HS-5 (cell line): ENCODE measurements around the gene ARMC12.

Source experiments
- DNase-seq: peaks from one replicate; pipeline ENCODE4 v3.0.0-alpha.2; 2012; ENCODE audit warnings: low read depth

The ARMC12 gene

GRCh38 chr6:35735452-35735851, 1.4 kb upstream of the ARMC12 start:
- DNase-seq = no peak

- DNase-seq = no peak
Measured at GRCh38 chr6:35736253-35736894, 458 bp upstream of the ARMC12 start.

DNA sequence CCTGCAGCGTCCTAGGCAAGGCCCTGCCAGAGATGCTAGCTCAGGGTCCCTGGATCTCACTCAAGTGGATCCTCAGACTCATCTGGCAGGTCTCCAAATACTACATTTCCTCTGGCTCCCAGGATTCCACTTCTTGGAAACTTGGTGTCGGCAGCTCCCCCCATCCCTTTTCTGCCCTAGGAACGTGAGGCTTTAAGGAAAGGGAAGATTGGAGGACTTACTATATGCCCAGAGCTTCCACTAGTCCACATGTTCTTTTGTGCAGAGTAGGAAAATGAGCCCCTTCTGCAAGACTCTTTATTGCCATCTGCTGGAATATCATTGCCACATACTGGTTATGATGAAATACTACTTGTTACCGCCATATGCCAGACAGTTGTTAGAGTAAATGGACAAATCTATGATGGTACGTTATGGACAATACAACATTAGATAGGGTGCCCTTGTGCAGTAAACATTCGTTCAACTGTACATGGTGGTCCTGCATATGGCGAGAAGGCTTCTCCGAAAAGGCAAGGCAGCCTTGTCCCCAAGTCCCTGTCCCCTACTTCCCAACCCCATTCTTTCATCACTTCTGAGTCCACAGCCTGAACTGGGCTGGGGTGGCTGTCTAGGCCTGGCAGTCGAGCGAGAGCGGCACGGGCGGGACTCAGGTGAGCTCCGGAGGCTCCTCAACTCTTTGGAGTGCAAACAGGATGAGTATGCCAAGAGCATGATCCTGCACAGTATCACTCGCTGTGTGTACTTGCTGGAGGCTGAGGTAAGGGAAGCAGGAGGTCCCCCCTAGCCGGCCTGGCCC, 780 bp downstream of the ARMC12 start:
- peak; percentile 47 for DNase-seq

GRCh38 chr6:35739645-35740524, 3.1 kb downstream of the ARMC12 start:
- no peak for DNase-seq

DNA sequence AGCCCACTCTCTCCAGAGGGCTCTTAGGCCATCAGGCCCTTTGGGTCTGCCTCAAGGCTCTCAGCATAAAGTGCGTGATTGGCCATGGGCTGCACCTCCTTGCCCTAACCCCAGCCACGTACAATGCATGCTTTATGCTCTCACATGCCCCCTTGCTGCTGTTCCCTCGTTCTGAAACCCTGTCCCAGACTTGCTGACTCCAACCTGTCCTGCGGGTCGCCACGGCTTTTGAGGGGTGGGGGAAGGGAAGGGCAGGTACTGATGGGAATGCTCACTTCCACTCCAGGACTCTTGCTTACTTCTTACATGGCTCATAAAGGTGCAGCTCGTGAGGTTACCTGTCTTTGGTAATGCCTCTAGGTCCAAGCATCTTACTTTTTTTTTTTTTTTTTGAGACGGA, 6.0 kb downstream of the ARMC12 start:
- no peak for DNase-seq

DNA sequence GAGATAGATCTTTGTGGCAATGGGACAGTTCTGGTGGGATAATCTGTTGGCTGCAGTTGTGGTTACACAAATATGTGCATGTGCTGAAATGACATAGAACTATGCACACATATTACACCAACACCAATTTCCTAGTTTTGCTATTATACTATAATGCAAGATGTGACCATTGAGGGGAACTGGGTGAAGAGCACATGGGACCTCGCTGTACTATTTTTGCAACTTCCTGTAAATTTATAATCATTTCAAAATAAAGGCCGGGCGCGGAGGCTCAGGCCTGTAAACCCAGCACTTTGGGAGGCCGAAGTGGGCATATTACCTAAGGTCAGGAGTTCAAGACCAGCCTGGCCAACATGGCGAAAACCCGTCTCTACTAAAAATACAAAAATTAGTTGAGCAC, 8.7 kb downstream of the ARMC12 start:
- no peak for DNase-seq

DNA sequence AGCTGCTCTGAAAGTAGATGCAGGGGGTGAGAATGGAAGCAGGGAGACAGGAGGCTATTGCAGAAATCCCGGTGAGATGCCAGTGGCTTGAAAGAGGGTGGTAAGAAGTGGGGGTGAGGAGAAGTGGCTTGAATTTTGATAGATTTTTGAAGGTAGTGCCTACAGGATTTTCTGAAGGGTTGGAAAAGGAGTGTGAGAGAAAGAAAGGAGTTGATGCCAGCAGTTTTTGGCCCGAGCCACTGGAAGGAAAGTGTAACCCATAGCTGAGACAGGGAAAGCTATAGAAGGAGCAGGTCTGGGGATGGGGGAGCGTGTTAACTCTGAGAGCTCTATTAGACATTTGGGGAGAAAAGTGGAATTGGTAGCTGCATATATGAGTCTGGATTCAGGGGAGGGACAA, 9.7 kb downstream of the ARMC12 start:
- no peak for DNase-seq

DNA sequence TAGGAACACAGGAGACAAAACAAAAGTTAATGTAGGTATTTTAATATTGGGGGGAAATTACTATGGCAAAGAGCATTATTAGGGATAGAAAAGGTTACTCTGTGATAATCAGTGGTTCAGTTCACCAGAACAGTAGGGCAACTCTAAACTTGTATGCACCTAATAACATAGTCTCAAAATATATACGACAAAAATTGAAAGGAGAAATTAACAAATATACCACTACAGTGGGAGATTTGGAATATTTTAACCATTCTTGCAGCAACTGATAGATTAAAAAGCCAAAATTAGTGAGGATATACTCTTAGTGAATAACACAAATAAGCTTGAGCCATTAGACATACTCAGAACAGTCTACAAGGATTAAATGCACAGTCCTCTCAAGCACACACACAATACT, 11.0 kb downstream of the ARMC12 start:
- no peak for DNase-seq

DNA sequence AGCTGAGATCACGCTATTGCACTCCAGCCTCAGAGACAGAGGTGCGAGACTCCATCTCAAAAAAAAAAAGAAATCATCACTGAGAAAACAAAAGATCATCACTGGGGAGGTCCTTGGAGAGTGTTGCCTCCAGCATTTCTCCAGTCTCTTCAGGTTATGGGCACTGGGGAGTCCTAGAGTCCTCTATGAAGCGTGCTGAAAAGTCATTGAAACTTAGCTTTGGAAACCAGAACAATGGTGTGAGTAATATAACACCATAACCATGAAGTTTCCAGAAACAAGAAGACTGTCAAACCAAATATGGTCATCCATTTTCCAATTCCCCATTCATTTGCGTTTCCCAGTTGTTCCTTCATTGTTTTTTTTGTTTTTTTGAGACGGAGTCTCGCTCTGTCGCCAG, 13.7 kb downstream of the ARMC12 start:
- DNase-seq = no peak

- no peak for DNase-seq
Measured at GRCh38 chr6:35751594-35751993, 14.8 kb downstream of the ARMC12 start.

GRCh38 chr6:35752330-35752729, 15.5 kb downstream of the ARMC12 start:
- no peak for DNase-seq

- no peak for DNase-seq
Measured at GRCh38 chr6:35754452-35755277, 17.8 kb downstream of the ARMC12 start.

- DNase-seq = no peak
Measured at GRCh38 chr6:35755278-35755924, 18.6 kb downstream of the ARMC12 start.

DNA sequence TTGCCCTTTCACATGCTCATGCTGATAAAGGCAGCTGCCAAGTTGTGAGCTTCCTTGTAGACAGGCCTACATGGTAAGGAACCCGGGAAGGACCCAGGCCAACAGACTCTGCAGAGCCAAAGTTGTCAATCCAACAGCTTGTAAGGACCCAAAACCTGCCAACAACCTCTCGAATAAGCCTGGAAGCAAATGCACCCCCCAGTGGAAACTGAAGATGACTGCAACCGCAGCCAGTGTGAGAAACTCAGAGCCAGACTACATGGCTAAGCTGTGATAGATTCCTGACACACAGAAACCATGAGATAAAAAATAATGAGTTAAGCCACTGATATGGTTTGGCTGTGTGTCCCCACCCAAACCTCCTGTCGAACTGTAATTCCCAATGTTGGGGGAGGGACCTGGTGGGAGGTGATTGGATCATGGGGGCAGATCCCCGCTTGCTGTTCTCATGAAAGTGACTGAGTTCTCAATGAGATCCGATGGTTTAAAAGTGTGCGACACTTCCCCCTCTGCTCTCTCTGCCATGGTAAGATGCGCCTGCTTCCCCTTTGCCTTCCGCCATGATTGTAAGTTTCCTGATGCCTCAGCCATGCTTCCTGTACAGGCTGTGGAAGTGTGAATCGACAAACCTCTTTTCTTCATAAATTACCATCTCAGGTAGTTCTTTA, 20.8 kb downstream of the ARMC12 start:
- no peak for DNase-seq

- no peak for DNase-seq
Measured at GRCh38 chr6:35759426-35759825, 22.6 kb downstream of the ARMC12 start.

- no peak for DNase-seq
Measured at GRCh38 chr6:35765739-35766138, 28.9 kb downstream of the ARMC12 start.

DNA sequence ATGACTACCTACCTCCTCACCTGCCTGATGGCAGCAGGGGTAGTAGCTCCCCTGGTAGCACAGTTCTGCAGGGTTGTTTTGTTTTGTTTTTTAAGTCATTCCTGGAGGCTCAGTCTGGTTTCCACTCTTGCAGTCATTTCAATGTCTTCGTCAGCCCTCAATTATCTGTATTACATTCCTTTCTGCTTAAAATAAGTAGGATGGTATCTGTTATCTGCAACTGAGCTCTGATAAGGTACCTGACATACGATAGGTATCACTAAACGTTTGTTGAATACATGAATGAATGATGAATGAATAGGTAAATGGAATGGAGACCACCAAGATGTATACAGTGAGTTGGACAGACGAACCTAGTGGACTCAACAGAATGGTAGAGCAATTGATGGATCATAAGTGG, 32.4 kb downstream of the ARMC12 start:
- no peak for DNase-seq

GRCh38 chr6:35771343-35771627, 34.5 kb downstream of the ARMC12 start:
- no peak for DNase-seq

DNA sequence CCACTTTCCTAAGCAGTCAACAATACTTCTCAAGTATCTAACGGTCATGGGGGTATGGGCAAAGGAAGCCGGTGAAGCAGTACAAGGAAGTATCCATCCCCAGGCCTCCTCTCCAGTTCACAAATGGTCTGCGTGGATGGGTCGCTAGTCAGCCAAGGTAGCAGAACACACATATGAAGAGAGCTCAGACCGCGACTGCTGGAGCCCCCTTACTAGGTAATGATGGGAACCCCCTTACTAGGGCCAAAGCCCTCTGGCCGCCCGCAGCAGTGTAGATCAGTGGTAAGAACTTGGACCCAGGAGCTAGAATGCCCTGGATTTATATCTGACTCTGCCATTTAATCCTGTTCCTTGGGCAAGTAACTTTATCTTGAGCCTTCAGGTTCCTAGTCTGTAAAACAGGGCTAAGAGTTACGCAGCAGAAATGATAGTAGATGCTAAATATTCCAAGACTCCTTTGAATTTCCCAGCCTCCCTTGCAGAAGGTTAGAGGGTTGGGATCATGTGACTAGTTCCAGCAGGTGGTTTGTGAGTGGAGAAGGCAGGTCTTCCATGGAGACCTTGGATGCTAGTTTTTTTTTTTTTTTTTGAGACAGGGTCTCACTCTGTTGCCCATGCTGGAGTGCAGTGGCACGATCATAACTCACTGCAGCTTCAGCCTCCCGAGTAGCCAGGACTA, 37.4 kb downstream of the ARMC12 start:
- no peak for DNase-seq

- DNase-seq = no peak
Measured at GRCh38 chr6:35775031-35775430, 38.2 kb downstream of the ARMC12 start.
